NCI-H748 (cell line): Measurements from ENCODE around the gene SLC46A2.
A peak's percentile ranks its signal among the peaks of the same experiment; 100 is the strongest.

ENCODE experiments used
- DNase-seq: peaks from one replicate; lab custom pipeline; 2025; ENCODE audit not compliant: unreplicated experiment; lab: John Stamatoyannopoulos, UW

SLC46A2 gene

DNA sequence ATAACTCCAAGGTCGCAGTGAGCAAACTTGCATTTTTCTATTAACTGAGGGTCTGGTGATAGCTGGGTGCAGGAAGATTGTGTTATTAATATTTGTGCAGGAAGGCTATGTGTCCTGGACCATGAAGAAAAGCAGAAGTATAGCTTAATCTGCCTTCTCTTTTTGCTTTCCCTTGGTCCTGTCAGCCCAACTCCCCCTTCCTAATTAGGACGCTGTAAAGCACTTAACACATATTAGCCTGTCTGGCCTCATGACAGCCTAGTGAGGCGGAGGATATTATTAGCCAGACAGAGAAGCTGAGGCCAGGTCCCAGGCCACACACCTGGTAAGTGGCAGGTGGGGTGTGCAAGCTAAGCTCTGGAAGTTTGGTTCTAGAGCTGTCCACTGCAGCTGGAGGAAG lies 29.5 kb downstream of the SLC46A2 start:
- no peak for DNase-seq

DNA sequence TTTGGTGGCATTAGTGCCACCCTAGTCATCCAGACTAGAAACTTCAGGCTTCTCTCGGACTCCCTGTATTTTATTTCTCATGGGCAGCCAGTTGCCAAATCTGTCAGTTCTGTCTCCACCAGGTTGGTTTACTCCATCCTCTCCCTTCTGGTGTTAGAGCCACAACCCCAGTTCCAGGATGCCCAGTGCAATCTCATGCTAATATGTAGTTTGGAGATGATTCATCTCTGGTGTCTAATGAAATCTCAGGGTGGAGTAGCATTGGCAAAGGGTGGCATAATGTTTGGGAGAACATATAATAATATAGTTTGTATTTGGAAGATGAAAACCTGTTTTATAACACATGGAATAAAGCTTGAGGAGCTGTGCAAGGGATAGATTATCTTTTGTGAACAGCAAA lies 30.2 kb downstream of the SLC46A2 start:
- no peak for DNase-seq

DNA sequence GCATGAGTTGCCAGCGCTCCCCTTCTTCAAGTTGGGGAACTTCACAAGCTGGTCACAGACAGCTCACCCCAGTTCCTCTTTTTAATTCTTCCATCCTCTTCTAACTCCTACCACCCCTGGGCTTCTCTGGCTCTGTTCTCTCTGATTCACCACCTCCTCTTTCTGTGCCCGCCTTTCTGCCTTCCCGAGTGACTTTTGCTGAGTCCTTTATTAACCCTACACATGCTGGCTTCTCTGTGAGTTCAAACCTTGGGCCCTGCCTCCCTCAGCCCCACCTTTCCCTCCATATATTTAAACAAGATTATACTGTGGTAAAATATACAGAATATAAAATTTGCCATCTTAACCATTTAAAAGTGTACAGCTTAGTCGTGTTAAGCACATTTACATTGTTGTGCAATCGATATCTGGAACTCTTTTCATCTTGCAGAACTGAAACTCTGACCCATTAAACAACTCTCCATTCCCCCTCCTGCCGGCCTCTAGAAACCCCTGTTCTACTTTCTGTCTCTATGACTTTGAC lies 32.0 kb downstream of the SLC46A2 start:
- no peak for DNase-seq

DNA sequence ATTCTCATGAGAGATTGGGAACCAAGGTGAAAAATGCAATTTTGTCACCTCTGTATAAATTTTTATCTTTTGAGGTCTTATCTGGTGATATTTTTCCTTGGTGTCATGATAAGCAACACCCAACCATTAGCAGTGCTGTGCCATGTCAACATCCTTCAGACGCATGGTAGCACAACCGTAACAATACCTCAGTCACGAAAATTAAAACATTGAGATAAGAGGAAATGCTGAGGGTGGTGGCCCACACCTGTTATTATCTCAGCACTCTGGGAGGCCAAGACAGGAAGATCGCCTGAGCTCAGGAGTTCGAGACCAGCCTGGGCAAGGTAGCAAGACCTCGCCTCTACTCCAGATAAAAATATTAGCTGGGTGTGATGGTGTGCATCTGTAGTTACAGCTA lies 32.7 kb downstream of the SLC46A2 start:
- DNase-seq = no peak

DNA sequence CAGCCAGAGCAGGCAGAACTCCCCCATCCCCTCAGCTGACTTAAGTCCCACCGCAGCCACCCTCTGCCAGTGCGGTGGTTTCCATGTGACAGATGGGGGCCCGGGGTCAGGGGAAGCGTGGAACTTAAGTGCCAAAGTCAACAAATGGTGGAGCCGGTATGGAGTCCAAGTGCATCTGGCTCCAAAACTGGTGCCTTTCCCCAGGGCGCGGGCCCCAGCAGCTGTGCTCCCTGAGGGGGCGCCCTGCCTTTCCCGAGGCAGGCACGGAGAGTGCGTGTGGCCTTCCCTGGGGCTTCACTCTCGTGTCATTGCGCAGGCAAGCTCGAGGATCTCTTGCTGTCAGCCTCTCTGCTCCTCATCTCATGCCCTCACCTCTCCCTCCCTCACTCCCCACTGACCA lies 33.8 kb downstream of the SLC46A2 start:
- DNase-seq = no peak

DNA sequence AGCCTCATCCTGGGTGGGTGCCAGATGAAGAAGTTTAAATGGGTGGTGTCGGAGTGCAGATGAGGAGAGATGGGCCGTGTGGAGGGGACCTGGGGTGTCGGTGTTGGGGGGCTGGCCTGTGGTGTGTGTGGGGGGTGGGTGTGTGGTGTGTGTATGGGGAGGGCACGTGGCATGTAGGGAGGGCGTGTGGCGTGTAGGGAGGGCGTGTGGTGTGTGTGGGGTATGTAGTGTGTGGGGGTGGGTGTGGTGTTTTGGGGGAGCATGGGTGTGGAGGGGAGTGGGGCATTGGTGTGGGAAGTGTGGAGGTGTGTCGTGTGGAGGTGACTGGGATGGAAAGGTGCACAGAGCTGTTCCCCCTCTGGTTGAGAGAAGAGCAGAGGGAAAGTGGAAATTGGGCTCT lies 34.5 kb downstream of the SLC46A2 start:
- no peak for DNase-seq

DNA sequence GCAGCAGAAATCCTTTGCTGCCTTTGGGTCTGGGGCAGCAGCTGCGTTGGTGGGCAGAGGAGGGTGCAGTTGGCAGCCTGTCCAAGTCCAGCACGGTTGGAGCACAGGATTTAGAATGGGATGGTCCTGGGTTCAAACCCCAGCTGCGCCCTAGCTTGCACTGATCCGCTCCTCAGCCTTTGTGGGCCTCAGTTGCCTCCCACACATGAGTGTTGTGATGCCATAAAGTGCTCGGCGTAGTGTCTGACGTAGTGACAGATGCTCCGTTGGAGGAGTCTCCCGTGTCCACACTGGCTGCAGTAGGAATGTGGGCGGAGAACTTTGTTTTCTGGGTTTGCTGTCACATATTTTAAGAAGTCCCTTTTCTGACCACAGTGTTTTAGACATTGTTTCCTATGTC lies 36.0 kb downstream of the SLC46A2 start:
- no peak for DNase-seq

DNA sequence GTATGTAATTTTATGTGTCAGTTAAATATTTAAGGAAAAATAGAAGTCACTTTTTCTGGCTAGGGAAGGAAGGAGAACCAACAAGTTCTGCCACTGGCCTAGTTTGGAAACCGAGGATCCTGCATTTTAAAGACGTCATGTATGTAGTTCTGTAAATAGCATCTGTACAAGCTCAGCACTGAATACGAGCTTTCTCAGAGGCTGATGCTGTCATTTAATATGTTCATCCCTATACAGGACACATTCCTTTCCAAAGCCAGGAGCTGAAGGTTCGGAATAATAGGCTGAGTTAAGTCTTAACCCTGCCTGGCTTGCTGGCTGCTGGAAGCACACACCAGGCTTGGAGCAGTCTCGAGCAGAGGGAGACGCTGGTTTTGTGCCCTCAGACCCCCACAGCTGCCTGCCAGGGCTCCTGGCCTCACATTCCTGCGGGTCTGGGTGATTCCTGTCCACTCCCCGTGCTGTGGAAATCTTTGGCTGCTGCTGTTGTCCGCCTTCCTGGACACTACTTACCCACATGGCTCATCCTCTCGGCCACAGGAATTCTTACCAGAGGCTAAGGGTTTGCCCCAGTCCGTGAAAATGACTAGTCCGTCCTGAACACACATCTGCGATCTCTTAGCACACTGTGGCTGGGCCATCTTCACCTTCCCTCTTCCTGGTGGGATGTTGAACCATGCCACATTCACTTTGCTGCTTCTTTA lies 36.6 kb downstream of the SLC46A2 start:
- no peak for DNase-seq

DNA sequence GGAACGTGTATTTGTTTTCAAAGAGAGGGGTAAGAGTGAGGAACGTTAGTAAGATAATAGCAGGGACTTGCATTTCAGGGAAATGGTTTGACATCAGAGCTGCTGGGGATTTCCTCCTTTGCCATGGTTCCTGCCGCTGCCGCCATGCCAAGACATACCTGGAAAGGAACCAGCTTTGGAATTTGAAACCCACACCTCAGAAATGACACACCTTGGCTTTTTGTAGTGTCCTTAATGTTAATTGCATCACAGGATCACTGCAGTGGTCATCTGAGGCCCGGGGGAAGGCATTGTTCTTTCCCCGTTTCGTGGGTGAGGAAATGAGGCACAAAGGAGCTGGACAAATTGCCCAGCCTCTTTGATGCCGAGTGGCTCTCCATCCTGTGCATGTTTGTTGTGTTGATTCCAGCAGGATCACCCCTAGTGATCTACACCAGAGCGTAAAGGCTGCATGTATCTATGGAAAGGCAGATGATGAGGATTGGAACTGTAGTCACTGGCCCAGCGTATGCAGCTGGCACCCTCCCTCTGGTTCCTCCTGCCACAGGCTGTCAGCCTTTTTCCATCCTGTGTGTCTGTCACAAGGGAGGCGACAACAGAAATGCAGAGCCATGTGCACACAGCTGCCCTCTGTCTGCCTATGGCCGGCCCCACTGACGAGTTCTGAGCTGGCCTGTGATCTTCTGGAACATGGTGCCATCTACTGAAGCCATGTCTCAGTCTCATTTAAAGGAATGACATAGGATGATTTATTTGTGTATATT lies 37.8 kb downstream of the SLC46A2 start:
- no peak for DNase-seq

DNA sequence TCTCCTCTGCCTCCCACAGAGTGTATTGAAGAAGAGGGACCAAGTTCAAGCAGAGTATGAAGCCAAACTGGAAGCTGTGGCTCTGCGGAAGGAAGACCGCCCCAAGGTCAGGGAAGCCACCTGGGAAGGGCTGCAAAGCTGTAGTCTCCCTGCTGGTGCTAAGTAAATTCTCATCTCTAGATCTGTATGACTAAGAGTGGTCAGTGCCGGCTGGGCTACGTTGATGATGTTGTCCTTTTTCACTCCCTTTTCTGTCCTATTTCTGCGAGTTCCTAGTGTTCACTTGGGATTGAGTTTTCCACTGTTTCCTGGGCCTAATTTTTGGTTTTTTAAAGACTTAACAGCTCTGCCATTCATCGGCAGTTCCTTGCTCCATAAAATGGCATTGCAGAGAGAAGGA lies 39.8 kb downstream of the SLC46A2 start:
- no peak for DNase-seq

DNA sequence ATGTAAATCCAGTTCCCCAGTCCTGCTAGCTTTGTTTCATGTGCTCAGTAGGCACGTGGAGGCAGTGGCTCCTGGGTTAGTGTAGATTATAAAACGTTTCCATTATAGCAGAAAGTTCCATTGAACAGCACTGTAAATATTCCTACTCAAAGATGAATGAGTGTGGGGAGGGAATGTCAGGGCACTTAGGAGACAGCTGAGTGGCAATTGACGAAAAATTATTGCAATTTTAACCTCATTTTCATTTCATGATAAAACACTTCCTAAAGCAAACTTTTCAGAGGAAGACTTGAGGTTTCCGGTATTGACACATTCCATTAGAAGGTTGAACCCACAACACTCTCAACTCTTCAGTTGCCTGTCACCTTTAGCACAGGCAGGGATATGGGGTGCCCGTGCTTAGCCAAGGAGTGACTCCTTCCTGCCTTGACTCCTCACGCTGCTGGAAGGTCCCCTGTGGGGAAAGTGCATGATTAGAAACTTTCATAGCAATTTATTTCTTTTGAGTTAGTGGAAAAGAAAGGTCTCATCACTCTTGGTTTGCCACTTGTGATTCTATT lies 41.2 kb downstream of the SLC46A2 start:
- DNase-seq = no peak

DNA sequence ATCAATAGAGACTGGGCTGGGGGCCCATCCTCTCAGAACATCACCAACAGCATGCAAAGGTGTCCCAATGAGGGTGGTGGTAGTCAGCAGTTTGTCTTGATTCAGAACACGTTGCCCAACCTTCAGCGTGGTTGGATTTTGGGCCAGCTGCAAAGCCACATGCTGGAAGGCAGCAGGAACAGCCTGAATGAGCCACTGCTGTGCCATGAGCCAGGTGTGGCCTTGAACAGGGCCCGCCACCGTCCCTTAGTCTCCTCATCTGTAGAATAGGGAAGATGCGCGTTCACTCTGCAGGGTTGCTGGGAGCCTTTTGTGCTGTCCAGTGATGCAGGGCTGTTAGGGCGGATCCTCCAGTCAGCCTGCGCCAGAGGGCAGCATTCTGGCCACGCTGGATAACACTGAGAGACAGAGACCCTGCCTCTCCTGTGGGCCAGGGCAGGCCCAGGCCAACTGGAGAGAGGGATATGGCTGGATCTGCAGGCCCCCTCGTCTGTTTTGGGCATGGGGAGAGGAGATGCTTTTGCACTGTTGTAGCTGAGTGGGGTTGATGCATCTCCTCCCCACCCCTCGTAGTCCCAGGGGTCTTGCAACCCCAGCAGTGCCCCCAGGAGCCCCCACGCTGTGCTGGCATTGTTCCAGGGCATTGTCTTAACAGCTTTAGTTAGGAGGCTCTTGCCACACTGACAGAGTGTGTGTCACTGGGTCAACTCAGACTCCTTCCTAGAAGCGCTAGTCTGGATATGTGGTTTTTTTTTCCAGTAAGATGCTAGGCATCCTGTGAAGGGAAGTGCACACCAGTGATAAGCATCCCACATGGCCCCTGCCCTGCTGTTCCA lies 42.1 kb downstream of the SLC46A2 start:
- DNase-seq = no peak

DNA sequence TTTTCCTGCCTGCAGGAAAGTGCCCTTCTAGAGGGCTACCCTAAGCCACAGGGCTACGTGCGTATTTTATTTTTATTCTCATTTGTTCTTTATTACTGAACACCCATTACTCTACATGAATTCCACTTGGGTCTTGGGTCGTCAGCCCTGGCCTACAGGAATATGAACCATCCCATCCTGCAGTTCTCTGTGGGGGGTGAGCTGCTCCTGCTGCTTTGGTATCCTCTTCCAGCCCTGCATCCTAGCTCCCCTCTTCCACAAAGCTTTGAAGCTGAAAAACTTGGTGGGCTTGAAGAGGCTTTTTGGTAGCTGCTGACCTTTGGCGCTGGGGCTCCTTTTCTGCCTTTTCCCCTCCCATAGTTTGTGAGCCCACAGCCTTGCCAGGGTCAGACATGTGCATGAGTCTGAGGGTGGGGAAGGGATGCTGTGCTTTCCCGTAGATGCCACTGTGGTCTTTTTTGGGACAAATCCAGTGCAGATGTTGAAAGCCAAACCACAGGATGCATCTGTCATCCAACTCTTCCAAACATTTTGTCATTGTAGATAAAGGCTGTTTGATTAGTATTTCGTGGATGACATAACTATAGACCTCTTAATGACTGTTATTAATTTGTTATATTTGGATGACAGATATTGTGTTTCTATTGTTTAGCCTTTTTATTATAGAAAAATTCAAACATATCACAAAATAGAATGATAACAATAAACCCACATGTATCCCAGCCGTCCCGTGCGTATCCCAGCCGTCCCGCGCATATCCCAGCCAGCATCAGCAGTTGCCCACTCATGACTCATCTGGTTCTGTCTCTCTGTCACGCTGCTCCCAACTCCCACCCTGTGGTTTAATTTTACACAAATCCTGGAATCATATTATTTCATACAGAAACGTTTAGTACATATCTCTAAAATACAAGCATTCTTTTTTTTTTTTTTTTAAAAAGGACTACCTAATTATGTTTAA lies 43.9 kb downstream of the SLC46A2 start:
- DNase-seq = no peak

DNA sequence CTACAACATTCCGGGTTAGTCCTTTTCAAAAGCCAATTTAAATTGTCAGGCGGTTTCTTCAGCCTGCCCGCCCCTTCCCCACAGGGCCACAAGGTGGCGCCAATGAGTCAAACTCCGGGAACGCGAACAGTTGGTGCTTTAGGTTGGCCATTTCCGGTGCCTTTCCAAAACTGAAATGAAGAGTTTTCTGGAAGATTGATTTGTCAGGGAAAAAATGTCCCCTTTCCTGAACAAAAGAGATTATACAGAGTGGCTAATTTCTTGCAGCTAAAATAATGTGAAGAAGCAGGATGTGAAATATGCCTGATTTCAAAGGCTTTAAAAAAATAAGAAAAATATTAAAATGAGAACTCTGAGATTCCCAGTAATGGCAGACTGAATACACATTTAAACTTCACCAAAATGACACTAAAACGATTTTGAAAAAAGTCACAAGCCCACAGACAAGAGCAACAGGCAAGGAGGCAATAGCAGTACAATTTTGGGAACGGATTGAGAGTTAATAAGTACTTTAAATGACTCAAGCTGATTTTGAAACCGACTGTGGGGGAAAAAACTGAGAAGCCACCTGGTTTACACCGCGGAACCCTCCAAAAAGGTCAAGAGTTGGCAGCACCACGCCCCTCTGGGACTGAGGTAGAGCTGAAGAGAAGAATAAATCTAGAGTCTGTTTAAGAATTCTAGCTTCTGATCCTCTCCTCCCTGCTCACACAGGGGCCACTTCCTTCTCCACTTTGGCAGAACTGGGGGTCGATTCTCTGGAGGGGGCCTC lies 45.7 kb downstream of the SLC46A2 start:
- peak; percentile 60 for DNase-seq

DNA sequence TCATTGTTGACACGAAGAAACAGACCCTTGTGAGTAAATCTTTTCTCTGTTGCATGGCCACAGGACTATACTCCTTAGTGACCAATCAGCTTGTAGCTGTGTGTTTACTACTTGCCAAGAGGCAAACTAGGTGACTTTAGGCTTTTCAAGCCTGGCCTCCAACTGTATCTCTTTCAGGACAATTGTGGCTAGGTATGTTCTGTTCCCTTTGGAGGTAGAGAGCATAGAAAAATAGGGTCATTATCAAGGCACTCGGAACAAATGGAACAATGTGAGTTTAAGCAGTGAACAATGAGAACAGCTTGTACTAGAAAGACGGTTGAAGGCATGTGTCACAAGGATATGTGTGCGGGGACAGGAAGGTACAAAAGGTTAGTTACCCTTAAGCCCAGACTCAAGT lies 48.1 kb downstream of the SLC46A2 start:
- DNase-seq = no peak

DNA sequence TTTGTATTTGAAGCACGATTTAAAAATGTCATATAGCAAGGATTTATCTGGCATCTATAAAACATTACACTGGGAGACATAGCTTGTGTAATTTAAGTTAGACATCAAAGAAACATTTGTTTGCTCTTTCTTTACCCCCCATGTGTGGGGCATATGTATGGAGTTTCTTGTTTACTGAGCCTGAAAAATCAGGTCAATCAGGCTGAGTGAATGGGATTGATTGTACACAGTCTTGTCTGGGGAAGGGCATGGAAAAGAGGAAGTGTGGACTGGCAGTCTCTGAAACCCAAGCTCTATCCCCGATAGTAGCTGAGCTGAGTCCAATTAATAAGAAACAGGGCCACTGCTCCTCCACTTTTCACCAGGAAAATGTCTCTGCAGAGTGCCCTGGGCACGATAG lies 49.4 kb downstream of the SLC46A2 start:
- DNase-seq = no peak

DNA sequence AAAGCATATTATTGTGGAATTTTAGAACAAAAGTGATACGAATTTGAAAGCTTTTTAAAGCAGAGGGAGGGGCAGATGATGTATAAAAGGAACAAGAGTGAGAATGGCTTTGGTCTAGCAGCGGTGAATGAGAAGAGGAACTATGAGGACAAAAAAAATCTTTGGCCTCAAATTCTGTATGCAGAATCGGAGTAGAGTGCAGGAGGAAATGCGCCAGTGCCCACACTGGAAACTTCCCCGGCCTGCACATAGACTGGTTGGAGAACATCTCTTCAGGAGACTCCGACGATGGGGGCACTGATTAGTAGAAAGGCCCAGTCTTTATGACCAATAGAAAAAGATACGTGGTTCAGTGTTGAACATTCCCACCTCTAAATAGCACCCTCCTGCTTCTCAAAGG lies 51.3 kb downstream of the SLC46A2 start:
- no peak for DNase-seq

DNA sequence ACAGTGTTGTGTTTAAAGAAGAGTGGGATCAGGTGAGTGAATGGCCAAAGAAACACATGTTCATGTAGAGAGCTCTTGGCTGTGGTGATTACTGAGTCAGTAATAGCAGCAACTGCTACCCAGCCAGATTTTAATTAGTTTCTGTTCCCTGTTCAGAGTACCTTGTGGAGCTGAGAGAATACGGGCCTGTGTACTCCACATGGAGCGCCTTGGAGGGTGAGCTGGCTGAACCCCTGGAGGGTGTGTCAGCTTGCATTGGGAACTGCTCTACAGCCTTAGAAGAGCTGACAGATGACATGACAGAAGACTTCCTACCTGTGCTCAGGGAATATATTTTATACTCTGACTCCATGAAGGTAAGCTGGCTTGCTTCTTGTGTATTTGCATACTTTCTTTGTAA lies 52.3 kb downstream of the SLC46A2 start:
- no peak for DNase-seq

DNA sequence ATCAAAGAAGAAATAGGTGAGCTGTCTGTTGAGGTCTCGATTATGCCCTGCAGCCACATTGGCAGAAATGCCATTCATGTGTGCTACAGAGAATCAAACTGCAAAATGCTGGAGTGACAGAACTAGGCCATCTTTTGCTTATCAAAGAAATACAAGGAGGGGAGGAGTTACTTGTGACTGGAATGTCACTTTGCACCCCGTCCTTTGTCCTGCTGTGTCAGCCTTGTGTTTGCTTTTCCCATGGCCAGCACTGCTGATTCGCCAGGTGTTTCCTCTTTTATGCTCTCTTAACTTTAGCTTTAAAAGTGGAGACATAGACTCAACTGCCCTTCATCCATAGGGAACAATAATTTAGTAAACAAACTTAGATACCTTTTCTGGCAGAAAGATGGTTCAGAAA lies 54.3 kb downstream of the SLC46A2 start:
- DNase-seq = no peak
